ENCODE measurements around the gene FAM131A.

DNA sequence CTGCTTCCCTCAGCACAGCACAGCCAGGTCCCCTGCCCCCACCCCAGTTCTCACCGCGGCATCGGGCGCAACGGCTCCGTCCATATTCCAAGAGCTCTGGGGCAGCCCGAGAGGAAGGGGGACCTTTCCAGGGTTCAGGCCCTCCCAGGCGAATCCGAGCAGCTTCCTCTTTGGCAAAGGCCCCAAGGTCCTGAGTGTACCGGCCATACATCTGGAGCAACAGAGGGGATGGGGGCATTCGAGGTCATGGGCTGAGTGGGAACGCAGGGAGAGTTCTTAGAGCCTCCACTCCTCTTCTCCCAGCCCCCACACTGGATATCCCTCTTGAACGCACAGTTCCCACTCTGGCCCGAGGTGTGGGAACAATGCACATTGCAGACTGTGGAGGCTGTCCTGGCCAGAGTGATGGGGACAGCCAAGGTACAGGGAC, 21.5 kb downstream of the FAM131A start:
- TF ChIP-seq, protein P1, sequence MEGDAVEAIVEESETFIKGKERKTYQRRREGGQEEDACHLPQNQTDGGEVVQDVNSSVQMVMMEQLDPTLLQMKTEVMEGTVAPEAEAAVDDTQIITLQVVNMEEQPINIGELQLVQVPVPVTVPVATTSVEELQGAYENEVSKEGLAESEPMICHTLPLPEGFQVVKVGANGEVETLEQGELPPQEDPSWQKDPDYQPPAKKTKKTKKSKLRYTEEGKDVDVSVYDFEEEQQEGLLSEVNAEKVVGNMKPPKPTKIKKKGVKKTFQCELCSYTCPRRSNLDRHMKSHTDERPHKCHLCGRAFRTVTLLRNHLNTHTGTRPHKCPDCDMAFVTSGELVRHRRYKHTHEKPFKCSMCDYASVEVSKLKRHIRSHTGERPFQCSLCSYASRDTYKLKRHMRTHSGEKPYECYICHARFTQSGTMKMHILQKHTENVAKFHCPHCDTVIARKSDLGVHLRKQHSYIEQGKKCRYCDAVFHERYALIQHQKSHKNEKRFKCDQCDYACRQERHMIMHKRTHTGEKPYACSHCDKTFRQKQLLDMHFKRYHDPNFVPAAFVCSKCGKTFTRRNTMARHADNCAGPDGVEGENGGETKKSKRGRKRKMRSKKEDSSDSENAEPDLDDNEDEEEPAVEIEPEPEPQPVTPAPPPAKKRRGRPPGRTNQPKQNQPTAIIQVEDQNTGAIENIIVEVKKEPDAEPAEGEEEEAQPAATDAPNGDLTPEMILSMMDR (IDR thresholded peaks at IDR 0.05) = no peak
- TF ChIP-seq POLR2A (IDR thresholded peaks at IDR 0.05) = no peak

Measured in thyroid gland (tissue), 4 donors.